ENCODE data around the gene PRPSAP2.

DNA sequence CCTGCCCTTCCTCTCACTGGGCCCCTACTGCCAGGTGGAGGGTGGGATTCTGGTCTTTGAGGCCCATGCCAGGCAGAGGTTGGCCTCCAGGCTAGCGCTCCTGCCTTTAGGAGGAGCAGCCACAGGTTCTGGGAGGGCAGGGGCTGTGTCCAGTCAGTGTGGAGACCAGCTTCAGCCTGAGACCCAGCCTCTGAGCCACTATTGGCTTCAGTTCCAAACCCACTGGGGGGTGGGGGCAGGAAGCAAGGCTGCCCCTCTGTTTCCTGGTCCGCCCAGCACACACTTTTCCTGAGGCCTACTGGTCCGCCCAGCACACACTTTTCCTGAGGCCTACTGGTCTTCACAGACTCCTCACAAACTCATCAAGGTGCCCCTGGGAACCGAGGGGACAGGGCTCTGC is 110.4 kb downstream of the PRPSAP2 start:
- no peak for TF ChIP-seq CTCF (IDR thresholded peaks at IDR 0.05; ENCODE audit: low read depth, low read length, poor library complexity, severe bottlenecking)
- no peak for TF ChIP-seq EZH2phosphoT487 (IDR thresholded peaks at IDR 0.05; ENCODE audit: borderline replicate concordance, low read length)

Data from DOHH2 (cell line).